MM.1S (cell line): ENCODE measurements around the gene AGBL4.

Source experiments
- DNase-seq: peaks from one replicate; pipeline ENCODE4 v3.0.0-alpha.2; 2015
- H2AFZ ChIP-seq: fragments of 300-600 bp; sonication (generic); 2 replicates; pipeline ENCODE4 v1.6.0; 2016; ENCODE audit warnings: antibody characterized with exemption, low read length
- H3F3A ChIP-seq: fragments of 300-600 bp; sonication (generic); 2 replicates; pipeline ENCODE4 v1.6.1; 2016; ENCODE audit warnings: mild to moderate bottlenecking, antibody characterized with exemption, low read length, moderate library complexity, mixed read lengths; ENCODE audit not compliant: insufficient read depth
- H3K27ac ChIP-seq: fragments of 300-600 bp; sonication (generic); 2 replicates; pipeline ENCODE4 v1.5.1; 2016; ENCODE audit warnings: mild to moderate bottlenecking, low read length
- H3K27me3 ChIP-seq: fragments of 300-600 bp; sonication (generic); replicated peaks from 2 replicates; pipeline ENCODE4 v1.6.0; 2016; ENCODE audit warnings: low read length; ENCODE audit not compliant: insufficient read depth
- H3K36me3 ChIP-seq: fragments of 300-600 bp; sonication (generic); replicated peaks from 2 replicates; pipeline ENCODE4 v1.6.1; 2016; ENCODE audit warnings: mild to moderate bottlenecking, low read length, mixed read lengths; ENCODE audit not compliant: insufficient read depth
- H3K4me1 ChIP-seq: fragments of 300-600 bp; sonication (generic); 2 replicates; pipeline ENCODE4 v1.6.1; 2016; ENCODE audit warnings: low read length, mixed read lengths
- H3K4me2 ChIP-seq: fragments of 300-600 bp; sonication (generic); 2 replicates; pipeline ENCODE4 v1.6.0; 2016; ENCODE audit warnings: low read depth, low read length
- H3K4me3 ChIP-seq: fragments of 300-600 bp; sonication (generic); 2 replicates; pipeline ENCODE4 v1.5.1; 2016; ENCODE audit warnings: low read length, mixed read lengths
- H3K79me2 ChIP-seq: fragments of 300-600 bp; sonication (generic); 2 replicates; pipeline ENCODE4 v1.6.1; 2016; ENCODE audit warnings: mixed run types, low read length, mixed read lengths
- H3K9ac ChIP-seq: fragments of 300-600 bp; sonication (generic); 2 replicates; pipeline ENCODE4 v1.6.1; 2016; ENCODE audit warnings: low read length, mixed read lengths
- H3K9me2 ChIP-seq: fragments of 300-600 bp; sonication (generic); replicated peaks from 2 replicates; pipeline ENCODE4 v1.6.1; 2016; ENCODE audit warnings: mild to moderate bottlenecking, low read length, mixed read lengths; ENCODE audit not compliant: insufficient read depth
- H3K9me3 ChIP-seq: fragments of 300-600 bp; sonication (generic); replicated peaks from 2 replicates; pipeline ENCODE4 v1.6.1; 2016; ENCODE audit warnings: mild to moderate bottlenecking, low read length, mixed read lengths; ENCODE audit not compliant: insufficient read depth
- H4K20me1 ChIP-seq: fragments of 300-600 bp; sonication (generic); 2 replicates; pipeline ENCODE4 v1.6.1; 2016; ENCODE audit warnings: mild to moderate bottlenecking, low read length, moderate library complexity, mixed read lengths; ENCODE audit not compliant: insufficient read depth
- CTCF ChIP-seq: fragments of 300-600 bp; sonication (generic); IDR thresholded peaks from 2 replicates; pipeline ENCODE4 v1.5.1; 2016; ENCODE audit warnings: antibody characterized with exemption, low read length, mixed read lengths
- EZH2 ChIP-seq: fragments of 300-600 bp; sonication (generic); optimal IDR thresholded peaks from 2 replicates; pipeline ENCODE3; 2017; ENCODE audit warnings: low read depth, mild to moderate bottlenecking, antibody characterized with exemption, low read length, mixed read lengths
- EZH2phosphoT487 ChIP-seq: fragments of 300-600 bp; sonication (generic); IDR thresholded peaks from 2 replicates; pipeline ENCODE4 v1.6.1; 2018; ENCODE audit warnings: antibody characterized with exemption, low read length

Gene AGBL4

GRCh38 chr1:48576565-48576964 lies 1447.2 kb downstream of the AGBL4 start:
- no peaks in the 10 kb centered on the region for H3K27me3 ChIP-seq
- no peaks in the 10 kb centered on the region for H3K36me3 ChIP-seq
- no peaks in the 10 kb centered on the region for H3F3A ChIP-seq
- no peak overlapping the region for H3K4me2 ChIP-seq
- H3K9me2 ChIP-seq, result no peaks in the 10 kb centered on the region
- no peak for DNase-seq
- no peak overlapping the region for H3K9ac ChIP-seq
- no peaks in the 10 kb centered on the region for H4K20me1 ChIP-seq
- H2AFZ ChIP-seq, result no peak overlapping the region
- no peak overlapping the region for H3K27ac ChIP-seq
- H3K4me3 ChIP-seq, result no peak overlapping the region
- no peaks in the 10 kb centered on the region for H3K9me3 ChIP-seq
- TF ChIP-seq CTCF (no peak), EZH2 (no peak), EZH2phosphoT487 (no peak)
- H3K79me2 ChIP-seq, result no peaks in the 10 kb centered on the region
- H3K4me1 ChIP-seq, result no peaks in the 10 kb centered on the region

- Histone ChIP-seq H3K9me3 (no peaks in the 10 kb centered on the region), H3K4me3 (no peak overlapping the region), H3K9me2 (no peaks in the 10 kb centered on the region), H3K4me1 (no peaks in the 10 kb centered on the region), H4K20me1 (no peaks in the 10 kb centered on the region), H3K27ac (no peak overlapping the region), H3K36me3 (no peaks in the 10 kb centered on the region), H3K9ac (no peak overlapping the region), H3F3A (no peaks in the 10 kb centered on the region), H3K79me2 (no peaks in the 10 kb centered on the region), H2AFZ (no peak overlapping the region), H3K4me2 (no peak overlapping the region), H3K27me3 (no peaks in the 10 kb centered on the region)
- DNase-seq, result peak; percentile 31
- TF ChIP-seq EZH2phosphoT487, result no peak
- TF ChIP-seq CTCF, result peak; percentile 53
Observed at GRCh38 chr1:48572646-48573258, 1451.0 kb downstream of the AGBL4 start.

GRCh38 chr1:48572134-48572533 lies 1451.6 kb downstream of the AGBL4 start:
- Histone ChIP-seq H4K20me1 (no peaks in the 10 kb centered on the region), H2AFZ (no peak overlapping the region), H3F3A (no peaks in the 10 kb centered on the region), H3K9me3 (no peaks in the 10 kb centered on the region), H3K79me2 (no peaks in the 10 kb centered on the region), H3K4me1 (no peaks in the 10 kb centered on the region), H3K27me3 (no peaks in the 10 kb centered on the region), H3K36me3 (no peaks in the 10 kb centered on the region), H3K9me2 (no peaks in the 10 kb centered on the region), H3K4me2 (no peak overlapping the region), H3K9ac (no peak overlapping the region), H3K4me3 (no peak overlapping the region), H3K27ac (no peak overlapping the region)
- TF ChIP-seq EZH2, result no peak
- no peak for DNase-seq

GRCh38 chr1:48571303-48571987 lies 1452.3 kb downstream of the AGBL4 start:
- Histone ChIP-seq H3K79me2 (no peaks in the 10 kb centered on the region), H3K27ac (no peak overlapping the region), H2AFZ (no peak overlapping the region), H3K4me1 (no peaks in the 10 kb centered on the region), H3K9ac (no peak overlapping the region), H3K36me3 (no peaks in the 10 kb centered on the region), H4K20me1 (no peaks in the 10 kb centered on the region), H3F3A (no peaks in the 10 kb centered on the region), H3K27me3 (no peaks in the 10 kb centered on the region), H3K9me3 (no peaks in the 10 kb centered on the region), H3K4me2 (no peak overlapping the region), H3K4me3 (no peak overlapping the region), H3K9me2 (no peaks in the 10 kb centered on the region)
- TF ChIP-seq EZH2phosphoT487 (no peak), CTCF (no peak), EZH2 (no peak)
- no peak for DNase-seq
